A549 (cell line): ENCODE data around the gene XPR1. TPM values are rescaled to one million over a fixed set of nuclear protein-coding genes. Genes with fewer than 3 reads are reported as not detected.

Experiments used
- ATAC-seq, 2 experiments: fragments of 200-7000 bp in 1 of 2; fragments of >200 bp in 1 of 2; cut with Nextera tagmentation in 1 of 2; cut with Tn5 transposase in 1 of 2; 3 replicates each; pipeline versions ENCODE4 v1.8.0 to v1.9.1; 2018 to 2020; ENCODE audit warnings: mild to moderate bottlenecking in 1 of 2, moderate library complexity in 1 of 2
- CTCF ChIA-PET: fragments of 300-600 bp; sonication (Branson Sonifier 250); formaldehyde crosslinking; extraction: SDS; loops from one replicate; lab custom pipeline; 2021; ENCODE audit warnings: antibody characterized with exemption, inconsistent platforms; lab: Yijun Ruan, JAX
- POLR2A ChIA-PET: fragments of 350-600 bp; formaldehyde crosslinking; extraction: SDS; loops from one replicate; lab custom pipeline; 2021; ENCODE audit warnings: antibody characterized with exemption, inconsistent platforms; lab: Yijun Ruan, JAX
- DNase-seq, 2 experiments: peaks; one replicate each; pipeline versions ENCODE4 v3.0.0 to v3.0.0-alpha.2; 2011 to 2016; ENCODE audit warnings: low read depth in 1 of 2, low spot score in 1 of 2
- FAIRE-seq: peaks from 2 replicates; lab custom pipeline; 2011; peaks lifted over from hg19 to GRCh38; lab: Jason Lieb, UNC
- H3K27ac ChIP-seq, 2 experiments: fragments of >200 bp; sonication (Bioruptor Twin); formaldehyde crosslinking; 3 replicates each; pipeline ENCODE4 v1.5.1; 2016 to 2017
- H3K4me1 ChIP-seq: fragments of >200 bp; sonication (Bioruptor Twin); formaldehyde crosslinking; 3 replicates; pipeline ENCODE4 v1.6.1; 2016
- H3K4me2 ChIP-seq: fragments of >200 bp; sonication (Bioruptor Twin); formaldehyde crosslinking; 3 replicates; pipeline ENCODE4 v1.6.1; 2016
- H3K4me3 ChIP-seq: fragments of >200 bp; sonication (Bioruptor Twin); formaldehyde crosslinking; 3 replicates; pipeline ENCODE4 v1.5.1; 2016
- H3K9me3 ChIP-seq: fragments of >200 bp; sonication (Bioruptor Twin); formaldehyde crosslinking; 3 replicates; pipeline ENCODE4 v1.6.1; 2016
- BCL3 ChIP-seq: fragments of >200 bp; sonication (Bioruptor Twin); formaldehyde crosslinking; IDR thresholded peaks from 3 replicates; pipeline ENCODE4 v1.6.1; 2016
- CBX8 ChIP-seq: fragments of 200-600 bp; sonication (generic); IDR thresholded peaks from 2 replicates; pipeline ENCODE4 v1.6.1; 2016
- CEBPB ChIP-seq, 2 experiments: fragments of >200 bp in 1 of 2; sonication (Bioruptor Twin) in 1 of 2; formaldehyde crosslinking in 1 of 2; IDR thresholded peaks; 2 replicates each; pipeline ENCODE4 v1.6.1; 2012 to 2016
- EHMT2 ChIP-seq: fragments of 200-600 bp; sonication (generic); IDR thresholded peaks from 2 replicates; pipeline ENCODE4 v1.6.1; 2016; ENCODE audit warnings: antibody characterized with exemption, low read depth, mild to moderate bottlenecking, moderate library complexity
- EP300 ChIP-seq, 2 experiments: fragments of >200 bp; sonication (Bioruptor Twin); formaldehyde crosslinking; IDR thresholded peaks; 2 replicates in 1 of 2; 3 replicates in 1 of 2; pipeline ENCODE4 v1.6.1; 2016 to 2017
- FOXS1 ChIP-seq: fragments of 250-450 bp; sonication (Bioruptor Pico); IDR thresholded peaks from 2 replicates; pipeline ENCODE4 v1.5.0; 2020; ENCODE audit warnings: mild to moderate bottlenecking, moderate library complexity
- HES2 ChIP-seq: fragments of >200 bp; sonication (Bioruptor Twin); formaldehyde crosslinking; IDR thresholded peaks from 2 replicates; pipeline ENCODE4 v1.6.1; 2016
- HEYL ChIP-seq: fragments of 250-450 bp; sonication (Bioruptor Pico); IDR thresholded peaks from 2 replicates; pipeline ENCODE4 v1.8.0; 2021; ENCODE audit warnings: mild to moderate bottlenecking, moderate library complexity
- HMGXB4 ChIP-seq: fragments of 250-450 bp; sonication (Bioruptor Pico); IDR thresholded peaks from 2 replicates; pipeline ENCODE4 v1.5.0; 2021; ENCODE audit warnings: mild to moderate bottlenecking, moderate library complexity, borderline replicate concordance
- HOXA7 ChIP-seq: fragments of 250-450 bp; sonication (Bioruptor Pico); IDR thresholded peaks from 2 replicates; pipeline ENCODE4 v1.5.0; 2020; ENCODE audit warnings: mild to moderate bottlenecking, moderate library complexity
- NFE2L2 ChIP-seq: fragments of 150-350 bp; conservative IDR thresholded peaks from 2 replicates; pipeline ENCODE4 v1.6.1; 2014; ENCODE audit warnings: low read length
- NPAS2 ChIP-seq: fragments of 250-450 bp; sonication (Bioruptor Pico); IDR thresholded peaks from 2 replicates; pipeline ENCODE4 v1.8.0; 2022; ENCODE audit warnings: mild to moderate bottlenecking, moderate library complexity, borderline replicate concordance
- RARB ChIP-seq: fragments of 250-450 bp; sonication (Bioruptor Pico); IDR thresholded peaks from 2 replicates; pipeline ENCODE4 v1.8.0; 2021; ENCODE audit warnings: mild to moderate bottlenecking, moderate library complexity
- REST ChIP-seq: fragments of 200-600 bp; sonication (generic); IDR thresholded peaks from 2 replicates; pipeline ENCODE4 v1.6.1; 2016; ENCODE audit warnings: antibody characterized with exemption, mild to moderate bottlenecking, moderate library complexity
- RNF2 ChIP-seq: fragments of 200-600 bp; sonication (generic); IDR thresholded peaks from 2 replicates; pipeline ENCODE4 v1.6.1; 2016; ENCODE audit warnings: low read depth, mild to moderate bottlenecking, antibody characterized with exemption, moderate library complexity, borderline replicate concordance
- SMC3 ChIP-seq: fragments of >200 bp; sonication (Bioruptor Twin); formaldehyde crosslinking; IDR thresholded peaks from 3 replicates; pipeline ENCODE4 v1.6.1; 2018; ENCODE audit warnings: inconsistent platforms
- TP53 ChIP-seq: fragments of 250-450 bp; sonication (Bioruptor Pico); IDR thresholded peaks from 2 replicates; pipeline ENCODE4 v1.5.0; 2021; ENCODE audit warnings: mild to moderate bottlenecking, moderate library complexity
- USF2 ChIP-seq: fragments of 450-650 bp; IDR thresholded peaks from 2 replicates; pipeline ENCODE4 v1.6.1; 2014; ENCODE audit warnings: antibody characterized with exemption
- WGBS: methylation state at CpG from one replicate; pipeline ENCODE4 v1.1.6; 2017; ENCODE audit errors: missing lambda C conversion rate; 5-methylcytosine and 5-hydroxymethylcytosine counted together
- polyA plus RNA-seq, 4 experiments: library from polyadenylated mRNA; depleted of rRNA in 3 of 4; stranded (reverse); fragments of >200 nt; fragmentation: RNase III in 1 of 4; extraction: RNeasy Plus Mini Kit Qiagen cat#74134 plus additional on column Dnase treatment in 1 of 4; gene quantifications; 2 replicates in 3 of 4; 3 replicates in 1 of 4; pipeline ENCODE4 v1.2.3, GENCODE V29; 2011 to 2017

The XPR1 gene
- polyA plus RNA-seq, 2 of the 4 experiments (the other 2 are of a cell fraction) = 37.5 to 86.1 TPM

GRCh38 chr1:180911640-180912191 lies 279.9 kb downstream of the XPR1 start (continued):
- TF ChIP-seq HMGXB4 = no peak
- no peak for TF ChIP-seq HOXA7
- no peak for TF ChIP-seq RARB
- no peak for TF ChIP-seq CBX8
- no peak for TF ChIP-seq USF2

DNA sequence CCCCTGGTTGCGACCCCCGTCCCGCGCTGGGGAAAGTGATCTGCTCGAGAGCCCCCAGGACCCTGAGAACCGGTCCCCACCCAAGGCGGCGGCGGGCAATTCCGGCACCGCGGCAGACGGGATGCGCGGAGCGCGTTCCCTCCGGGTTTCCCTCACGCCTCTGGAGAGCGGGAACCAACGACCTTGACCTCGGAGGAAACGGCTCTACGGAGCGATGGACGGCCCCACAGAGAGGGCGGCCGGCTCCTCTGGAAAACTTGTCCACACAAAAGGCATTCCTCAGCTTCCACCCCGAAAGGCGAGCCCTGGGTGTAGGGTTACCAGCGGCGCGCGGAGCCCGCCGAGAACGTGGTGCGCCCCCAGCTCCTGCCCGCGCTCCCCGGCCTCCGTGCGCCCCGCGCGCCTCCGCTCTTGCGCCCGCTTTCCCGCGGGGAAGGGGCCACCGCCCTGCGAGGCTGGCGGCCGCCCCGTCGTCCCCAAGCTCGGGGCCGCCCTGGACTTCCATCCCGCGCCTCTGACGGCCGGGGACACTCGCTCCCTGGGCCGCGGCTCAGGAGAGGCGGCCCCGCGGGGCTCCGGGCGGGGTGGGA lies 280.5 kb downstream of the XPR1 start:
- ChIA-PET POLR2A (no interaction called here), CTCF (interaction anchor here (1.4 to 2.0 kb wide), 4 partner anchors 11 to 254 kb away, joined by 4 to 5 read pairs (median 4); no protein-coding TSS in a partner anchor)
- no peak for TF ChIP-seq HES2
- TF ChIP-seq HEYL (CRISPR knock-in tag) = no peak
- TF ChIP-seq TP53 (CRISPR knock-in tag) = no peak
- ATAC-seq (no peak), FAIRE-seq (no peak), DNase-seq (no peak)
- Histone ChIP-seq H3K4me3 (peak overlapping the region; percentile 37), H3K9me3 (no peaks in the 10 kb centered on the region), H3K27ac (peak overlapping the region; percentile 68 to 80), H3K4me1 (peaks cover 10% of the 10 kb centered on the region; the same call in 2 of the 3 replicates), H3K4me2 (peak overlapping the region; percentile 71)
- 91% methylated on average over 49 of the region's 71 CpGs for WGBS

DNA sequence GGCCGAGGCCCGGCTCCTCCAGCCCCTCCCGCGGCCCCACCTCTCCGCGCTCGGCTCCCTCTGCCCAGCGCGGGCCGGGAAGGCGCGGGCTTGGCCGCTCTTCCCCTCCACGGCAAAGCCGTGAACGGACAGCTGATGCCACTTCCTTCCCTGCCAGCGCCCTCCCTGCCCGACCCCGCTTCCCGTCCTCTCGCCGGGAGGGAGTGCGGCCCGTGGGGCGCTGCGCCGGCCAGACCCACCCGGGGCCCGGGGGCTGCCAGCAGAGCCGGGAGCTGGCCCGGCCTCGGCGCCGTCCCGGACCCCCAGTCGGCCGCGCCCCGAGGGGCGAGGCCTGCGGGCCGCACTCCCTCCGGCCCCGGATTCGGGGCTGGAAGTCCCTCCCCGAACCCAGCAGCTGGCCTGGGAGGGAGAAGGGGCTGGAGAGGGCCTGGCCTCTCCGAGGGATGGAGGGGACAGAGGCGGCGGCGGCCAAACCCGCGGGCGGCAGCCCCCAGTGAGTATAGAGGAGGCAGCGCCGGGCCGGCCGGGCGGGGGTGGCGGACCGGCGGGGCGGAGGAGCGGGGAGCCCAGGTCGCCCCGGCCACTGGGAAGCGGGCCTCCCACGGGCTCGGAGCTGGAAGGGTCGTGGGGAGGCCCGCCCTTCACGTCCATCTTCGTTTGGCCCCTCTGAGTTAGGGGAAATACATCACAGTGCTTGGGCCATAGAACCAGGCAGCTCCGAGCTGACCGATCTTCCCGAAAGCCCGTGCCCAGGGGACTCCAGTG lies 281.2 kb downstream of the XPR1 start, which contains the start of gene KIAA1614:
KIAA1614 (plus strand) TSS at position 97 of the 765 bp plus-strand sequence; CDS start at position 444, 347 bp downstream.
- ChIA-PET POLR2A (no interaction called here), CTCF (interaction anchor here (0.6 to 2.0 kb wide), 8 partner anchors 10 to 494 kb away, joined by 3 to 5 read pairs (median 4); no protein-coding TSS in a partner anchor)
- Histone ChIP-seq H3K27ac (peak within 1 kb of the TSS; percentile 68 to 80), H3K4me2 (peak within 1 kb of the TSS; percentile 71), H3K9me3 (no peaks in the 10 kb centered on the region), H3K4me3 (peak within 1 kb of the TSS; percentile 37), H3K4me1 (peaks cover 10% of the 10 kb centered on the region; the same call in 2 of the 3 replicates)
- TF ChIP-seq CEBPB (IDR thresholded peaks at IDR 0.05) (no peak), EP300 (IDR thresholded peaks at IDR 0.05) (no peak), BCL3 (no peak), SMC3 (no peak), REST (no peak), NPAS2 (CRISPR knock-in tag) (no peak), EHMT2 (no peak), FOXS1 (CRISPR knock-in tag) (no peak), RNF2 (no peak), NFE2L2 (no peak)
- FAIRE-seq (no peak), ATAC-seq (peak; percentile 37 to 49; a peak in 4 of 6 replicates), DNase-seq (no peak)
- WGBS = 66% methylated on average over 40 of the region's 76 CpGs
